Calu3 (cell line): ENCODE data around the gene OTOG. TPM values are rescaled to one million over a fixed set of nuclear protein-coding genes. Genes with fewer than 3 reads are reported as not detected.

ENCODE experiments used
- BruUV-seq: library from RNA; stranded (reverse); fragments of 400-500 nt; replicated peaks from 2 replicates; lab custom pipeline; 2021; lab: Mats Ljungman, UMichigan
- CTCF ChIA-PET: fragments of 300-600 bp; sonication (Branson Sonifier 250); formaldehyde crosslinking; loops from one replicate; lab custom pipeline; 2022; ENCODE audit warnings: antibody characterized with exemption; lab: Charles Lee
- DNase-seq: peaks from one replicate; pipeline ENCODE4 v3.0.0; 2022
- H3K27ac Mint-ChIP-seq: one replicate; pipeline ENCODE4 v1.8.0; 2022; ENCODE audit warnings: mixed read lengths; ENCODE audit not compliant: unreplicated experiment
- H3K27me3 Mint-ChIP-seq: one replicate; pipeline ENCODE4 v1.8.0; 2022; ENCODE audit warnings: mixed read lengths; ENCODE audit not compliant: unreplicated experiment
- H3K36me3 Mint-ChIP-seq: one replicate; pipeline ENCODE4 v1.8.0; 2022; ENCODE audit warnings: mild to moderate bottlenecking, moderate library complexity, mixed read lengths; ENCODE audit not compliant: insufficient read depth, unreplicated experiment
- H3K4me1 Mint-ChIP-seq: one replicate; pipeline ENCODE4 v1.8.0; 2022; ENCODE audit warnings: mild to moderate bottlenecking, low read depth, mixed read lengths; ENCODE audit not compliant: unreplicated experiment
- H3K4me3 Mint-ChIP-seq: one replicate; pipeline ENCODE4 v1.8.0; 2022; ENCODE audit warnings: mild to moderate bottlenecking, low read depth, moderate library complexity, mixed read lengths; ENCODE audit not compliant: unreplicated experiment
- H3K9me3 Mint-ChIP-seq: one replicate; pipeline ENCODE4 v1.8.0; 2022; ENCODE audit warnings: low read depth, mixed read lengths; ENCODE audit not compliant: unreplicated experiment
- CTCF ChIP-seq: fragments of 200-600 bp; IDR thresholded peaks from one replicate; pipeline ENCODE4 v1.8.0; 2022; ENCODE audit warnings: antibody characterized with exemption; ENCODE audit not compliant: unreplicated experiment
- intact Hi-C: fragments of 100-400 bp; cut with micrococcal nuclease; formaldehyde crosslinking; loops from one replicate; pipeline ENCODE4 v1.10.0; 2022; ENCODE audit not compliant: unreplicated experiment
- total RNA-seq: library from RNA; stranded (reverse); gene quantifications from 2 replicates; pipeline ENCODE4 v1.2.3, GENCODE V29; 2022

The OTOG gene
- total RNA-seq, 1 experiment from 2014 or later, result not detected

GRCh38 chr11:17640493-17641164, 93.6 kb downstream of the OTOG start:
- peaks cover 43% of the 10 kb centered on the region for H3K27me3 Mint-ChIP-seq
- CTCF ChIA-PET, result no interaction called here
- no peak overlapping the region for H3K27ac Mint-ChIP-seq
- no peak for TF ChIP-seq CTCF
- no peak overlapping the region for H3K4me3 Mint-ChIP-seq
- no peaks in the 10 kb centered on the region for H3K9me3 Mint-ChIP-seq
- H3K36me3 Mint-ChIP-seq, result no peaks in the 10 kb centered on the region
- no peaks in the 10 kb centered on the region for H3K4me1 Mint-ChIP-seq
- BruUV-seq, result no TSS peak
- no peak for DNase-seq
- intact Hi-C loops, result no loop called here

- Mint-ChIP-seq H3K4me3 (no peak overlapping the region), H3K27me3 (peaks cover 39% of the 10 kb centered on the region), H3K27ac (no peak overlapping the region), H3K36me3 (no peaks in the 10 kb centered on the region), H3K9me3 (no peaks in the 10 kb centered on the region), H3K4me1 (no peaks in the 10 kb centered on the region)
- no peak for TF ChIP-seq CTCF
- no peak for DNase-seq
- BruUV-seq, result no TSS peak
- intact Hi-C loops, result no loop called here
- CTCF ChIA-PET, result no interaction called here
Measured at GRCh38 chr11:17641792-17642350, 94.8 kb downstream of the OTOG start.

- CTCF ChIA-PET, result no interaction called here
- H3K27me3 Mint-ChIP-seq, result peaks cover 34% of the 10 kb centered on the region
- H3K9me3 Mint-ChIP-seq, result no peaks in the 10 kb centered on the region
- intact Hi-C loops, result no loop called here
- H3K36me3 Mint-ChIP-seq, result no peaks in the 10 kb centered on the region
- H3K27ac Mint-ChIP-seq, result no peak overlapping the region
- BruUV-seq, result no TSS peak
- no peak for TF ChIP-seq CTCF
- no peak for DNase-seq
- H3K4me1 Mint-ChIP-seq, result no peaks in the 10 kb centered on the region
- no peak overlapping the region for H3K4me3 Mint-ChIP-seq
Measured at GRCh38 chr11:17642370-17642769, 95.3 kb downstream of the OTOG start.

- Mint-ChIP-seq H3K4me3 (no peak overlapping the region), H3K27me3 (peaks cover 34% of the 10 kb centered on the region), H3K4me1 (no peaks in the 10 kb centered on the region), H3K36me3 (no peaks in the 10 kb centered on the region), H3K9me3 (no peaks in the 10 kb centered on the region), H3K27ac (no peak overlapping the region)
- BruUV-seq, result no TSS peak
- intact Hi-C loops, result no loop called here
- no peak for TF ChIP-seq CTCF
- no peak for DNase-seq
- CTCF ChIA-PET, result no interaction called here
Measured at GRCh38 chr11:17642980-17643379, 95.9 kb downstream of the OTOG start.
